Daoy (cell line): ENCODE results near the gene SDK1. TPM values are rescaled to one million over a fixed set of nuclear protein-coding genes. Genes with fewer than 3 reads are reported as not detected.
"Not testable (repeated sequence)": the region's sequence is repeated elsewhere in the genome, so short reads cannot be mapped to it uniquely, and the experiment has no call there.

Source experiments
- DNase-seq: peaks from one replicate; pipeline ENCODE4 v3.0.0-alpha.2; 2015; ENCODE audit warnings: low read depth
- total RNA-seq: library from RNA; depleted of rRNA; stranded (reverse); fragments of >200 nt; shearing (Covaris generic); gene quantifications from 2 replicates; pipeline ENCODE4 v1.2.3, GENCODE V29; 2014

Gene SDK1
- total RNA-seq, 1 experiment from 2014 or later, result 4.2 TPM

DNA sequence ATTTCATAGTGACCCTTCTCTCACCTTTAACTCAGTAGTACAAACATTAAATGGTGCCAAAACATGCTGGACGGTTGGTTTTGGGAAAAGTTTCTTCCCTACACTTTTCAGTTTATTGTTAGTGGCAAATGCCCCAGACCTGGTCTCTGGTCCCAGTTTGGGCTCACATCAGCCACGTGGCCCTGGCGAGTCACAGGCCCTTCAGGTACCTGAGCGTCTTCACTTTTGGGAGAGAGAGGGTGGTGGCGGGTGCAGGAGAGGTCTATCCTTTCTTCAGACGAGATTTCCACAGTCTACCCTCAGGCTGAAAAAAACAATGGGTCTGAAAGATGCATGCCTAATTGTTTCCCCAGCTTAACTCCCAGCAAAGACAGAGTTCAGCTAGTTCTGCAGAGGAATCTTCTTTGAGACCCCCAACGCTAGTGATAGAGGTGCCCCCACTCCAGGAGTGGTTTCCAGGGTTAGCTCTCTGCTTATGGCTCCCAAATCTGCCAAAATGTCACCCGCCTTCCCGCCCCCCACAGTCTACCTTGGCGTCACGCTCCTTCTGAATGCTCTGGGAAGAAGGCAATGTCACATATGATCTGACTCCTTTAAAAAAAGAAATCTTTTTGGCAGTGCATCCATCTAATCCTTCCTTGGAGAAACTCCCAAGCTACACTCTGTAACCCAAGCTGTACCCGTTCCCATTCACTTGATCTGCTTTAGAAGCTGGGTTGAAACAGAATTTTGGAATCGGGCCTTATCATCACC, 996.3 kb downstream of the SDK1 start:
- no peak for DNase-seq

DNA sequence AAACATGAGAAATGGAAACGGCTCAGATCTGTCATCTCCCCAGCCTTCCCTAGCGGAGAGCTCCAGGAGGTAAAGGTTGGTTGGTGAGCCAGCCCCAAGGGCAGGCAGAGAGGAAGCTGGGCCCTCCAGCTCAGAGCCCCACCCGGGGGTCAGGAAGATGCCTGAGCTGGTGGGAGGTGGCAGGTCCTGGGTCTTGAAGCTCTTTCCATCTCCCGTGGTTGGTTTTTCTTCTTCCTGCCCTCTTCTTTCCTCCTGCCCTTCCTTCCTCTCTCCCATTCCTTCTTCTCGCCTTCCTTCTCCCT, 996.8 kb downstream of the SDK1 start:
- DNase-seq, result no peak

DNA sequence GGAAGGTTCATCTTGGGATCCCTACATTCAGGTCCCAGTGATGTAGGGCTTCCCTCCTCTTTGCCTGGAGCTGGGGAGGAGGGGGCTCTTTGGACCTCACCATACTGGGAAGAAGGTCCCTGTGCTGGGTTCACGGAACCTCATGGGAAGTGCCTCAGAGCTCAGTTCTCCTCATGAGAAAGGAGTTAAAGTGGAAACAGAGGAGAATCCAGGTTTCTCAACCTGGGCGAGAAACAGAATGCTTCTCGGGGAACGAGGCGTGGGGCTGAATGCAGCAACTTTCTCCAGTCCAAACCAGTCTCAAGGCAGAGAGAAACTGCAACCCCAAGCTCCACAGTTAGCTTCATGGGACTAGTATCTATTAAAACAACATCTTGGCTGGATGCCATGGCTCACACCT, 998.4 kb downstream of the SDK1 start:
- no peak for DNase-seq

DNA sequence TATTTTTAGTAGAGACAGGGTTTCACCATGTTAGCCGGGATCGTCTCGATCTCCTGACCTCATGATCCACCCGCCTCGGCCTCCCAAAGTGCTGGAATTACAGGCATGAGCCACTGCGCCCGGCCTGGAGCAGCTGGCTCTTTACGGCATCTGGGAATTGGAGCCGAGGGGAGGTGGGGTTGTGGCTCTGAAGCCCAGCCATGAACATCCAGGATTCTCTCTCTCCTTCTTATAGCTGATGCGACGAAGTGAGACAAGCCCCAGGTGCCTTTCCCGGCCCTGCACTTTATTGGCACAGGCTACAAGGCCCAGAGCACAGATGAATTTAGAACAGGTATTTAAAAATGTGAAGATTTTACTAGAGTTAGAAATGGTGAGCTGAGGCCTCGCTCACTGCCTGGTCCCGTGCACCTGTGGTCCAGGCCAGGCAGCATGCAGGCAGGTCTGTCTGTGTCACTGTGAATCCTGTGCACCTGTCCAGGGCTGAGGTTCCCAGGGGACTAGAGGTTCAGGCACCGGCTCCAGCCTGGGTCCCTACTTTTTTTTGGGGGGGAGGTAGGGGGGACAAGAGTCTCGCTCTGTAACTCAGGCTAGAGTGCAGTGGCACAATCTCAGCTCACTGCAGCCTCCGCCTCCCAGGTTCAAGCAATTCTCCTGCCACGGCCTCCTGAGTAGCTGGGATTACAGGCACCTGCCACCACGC, 1001.3 kb downstream of the SDK1 start:
- DNase-seq, result no peak

DNA sequence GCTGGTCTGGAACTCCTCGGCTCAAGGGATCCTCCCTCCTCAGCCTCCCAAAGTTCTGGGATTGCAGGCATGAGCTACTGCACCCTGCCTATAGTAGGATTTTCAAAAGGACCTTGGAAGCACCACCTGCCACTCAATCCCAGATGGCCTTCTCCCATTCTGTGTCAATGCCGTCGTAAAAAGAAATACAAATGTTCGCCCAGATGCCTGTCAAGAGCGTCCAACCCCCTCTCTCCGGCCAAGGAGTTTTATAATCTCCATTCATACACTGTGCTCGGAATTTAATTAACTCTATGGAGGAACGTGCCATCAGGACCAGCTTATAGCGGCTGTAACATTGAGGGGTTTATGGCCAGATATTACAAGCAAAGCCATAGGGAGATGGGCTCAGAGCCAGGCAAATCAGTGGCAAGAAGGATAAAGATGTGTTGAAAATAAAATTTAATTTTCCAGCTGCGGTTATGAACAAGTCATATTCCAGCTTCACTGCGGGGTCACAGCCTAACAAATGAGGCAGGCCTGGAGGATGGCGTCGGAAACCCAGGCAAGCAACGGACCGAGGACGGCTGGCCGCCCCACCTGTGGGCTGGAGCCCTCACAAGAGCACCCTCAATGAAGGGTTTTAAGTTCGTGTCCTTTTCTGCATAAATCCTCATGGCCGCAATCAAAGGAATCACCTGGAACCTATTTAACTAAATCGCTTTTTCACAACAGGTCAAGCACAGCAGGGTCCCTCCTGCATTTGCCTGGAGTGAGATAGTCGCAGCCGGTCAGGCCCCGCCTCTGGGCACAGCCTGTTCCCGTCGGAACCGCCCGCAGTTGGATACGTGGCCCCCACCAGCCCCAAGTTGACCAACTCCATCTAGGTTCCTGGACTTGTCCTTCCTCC, 1006.5 kb downstream of the SDK1 start:
- no peak for DNase-seq

DNA sequence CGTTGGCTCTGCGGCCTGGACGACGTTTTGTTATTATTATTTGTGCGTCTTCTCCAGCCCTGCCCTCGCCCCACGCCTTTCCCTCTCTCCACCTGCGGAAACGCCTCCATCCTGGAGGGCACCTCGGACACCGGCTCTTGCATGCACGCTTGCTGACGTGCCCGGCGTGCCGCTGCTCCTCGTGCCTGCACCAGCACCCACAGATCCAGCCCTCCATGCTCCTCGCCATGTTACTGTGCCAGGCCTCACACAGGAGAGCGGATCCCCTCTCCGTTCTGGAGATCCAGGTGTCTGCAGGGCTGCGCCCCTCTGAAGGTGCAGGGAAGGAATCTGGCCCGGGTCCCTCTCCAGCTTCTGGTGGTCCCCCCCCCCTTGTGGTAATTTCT, 1007.1 kb downstream of the SDK1 start:
- DNase-seq, result no peak

DNA sequence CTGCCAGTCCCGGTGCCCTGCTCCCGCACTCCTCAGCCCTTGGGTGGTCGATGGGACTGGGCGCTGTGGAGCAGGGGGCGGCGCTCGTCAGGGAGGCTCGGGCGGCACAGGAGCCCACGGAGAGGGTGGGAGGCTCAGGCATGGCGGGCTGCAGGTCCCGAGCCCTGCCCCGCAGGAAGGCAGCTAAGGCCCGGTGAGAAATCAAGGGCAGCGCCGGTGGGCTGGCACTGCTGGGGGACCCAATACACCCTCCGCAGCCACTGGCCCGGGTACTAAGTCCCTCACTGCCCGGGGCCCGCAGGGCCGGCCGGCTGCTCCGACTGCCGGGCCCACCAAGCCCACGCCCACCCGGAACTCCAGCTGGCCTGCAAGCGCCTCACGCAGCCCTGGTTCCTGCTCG, 1012.9 kb downstream of the SDK1 start:
- DNase-seq, result not testable (repeated sequence)

DNA sequence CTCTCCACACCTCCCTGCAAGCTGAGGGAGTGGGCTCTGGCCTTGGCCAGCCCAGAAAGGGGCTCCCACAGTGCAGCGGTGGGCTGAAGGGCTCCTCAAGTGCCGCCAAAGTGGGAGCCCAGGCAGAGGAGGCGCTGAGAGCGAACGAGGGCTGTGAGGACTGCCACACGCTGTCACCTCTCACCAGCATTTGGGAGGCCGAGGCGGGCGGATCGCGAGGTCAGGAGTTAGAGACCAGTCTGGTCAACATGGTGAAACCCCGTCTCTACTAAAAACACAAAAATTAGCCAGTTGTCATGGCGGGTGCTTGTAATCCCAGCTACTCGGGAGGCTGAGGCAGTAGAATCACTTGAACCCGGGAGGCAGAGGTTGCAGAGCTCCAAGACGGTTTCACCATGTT, 1013.3 kb downstream of the SDK1 start:
- DNase-seq, result not testable (repeated sequence)
